HepG2 (cell line): ENCODE data around the gene RMI2. TPM values are rescaled to one million over a fixed set of nuclear protein-coding genes. Genes with fewer than 3 reads are reported as not detected.

Source experiments
- ATAC-seq: fragments of 200-7000 bp; cut with Tn5 transposase; 3 replicates; pipeline ENCODE4 v1.9.1; 2020; ENCODE audit warnings: mild to moderate bottlenecking, moderate library complexity
- BruUV-seq: library from RNA; stranded (reverse); fragments of 400-500 nt; replicated peaks from 2 replicates; lab custom pipeline; 2021; lab: Mats Ljungman, UMichigan
- CTCF ChIA-PET: fragments of 300-600 bp; formaldehyde crosslinking; extraction: SDS; loops from one replicate; lab custom pipeline; 2021; ENCODE audit warnings: low total read pairs, inconsistent platforms, low intra/inter-chr PET ratio; lab: Yijun Ruan, JAX
- POLR2A ChIA-PET: fragments of 350-600 bp; sonication (Branson Sonifier 250); formaldehyde crosslinking; loops from one replicate; lab custom pipeline; 2020; ENCODE audit warnings: antibody characterized with exemption, inconsistent platforms; lab: Yijun Ruan, JAX
- DNase-seq: peaks from one replicate; pipeline ENCODE4 v3.0.0-alpha.2; 2015; ENCODE audit warnings: low spot score
- FAIRE-seq: peaks from 3 replicates; lab custom pipeline; 2011; peaks lifted over from hg19 to GRCh38; lab: Jason Lieb, UNC
- H2AFZ ChIP-seq: one replicate; pipeline ENCODE4 v1.6.1; 2011; ENCODE audit warnings: low read length, inconsistent platforms
- H3K27ac ChIP-seq: fragments of 300-600 bp; 3 replicates; pipeline ENCODE4 v1.8.0; 2011; ENCODE audit warnings: mixed run types, mild to moderate bottlenecking, mixed read lengths, low read length, inconsistent platforms; ENCODE audit not compliant: insufficient read depth; ENCODE audit errors: extremely low read length
- H3K27me3 ChIP-seq, 2 experiments: fragments of 200-600 bp in 1 of 2; 2 replicates in 1 of 2; 3 replicates in 1 of 2; pipeline versions ENCODE4 v1.6.0 to v1.8.0; 2011; ENCODE audit warnings: low read length in 2 of 2, mild to moderate bottlenecking in 2 of 2, moderate library complexity in 2 of 2, inconsistent platforms in 1 of 2; ENCODE audit not compliant: insufficient read depth in 2 of 2, control insufficient read depth in 1 of 2
- H3K36me3 ChIP-seq, 2 experiments: fragments of 200-600 bp in 1 of 2; replicated peaks in 1 of 2; 2 replicates in 1 of 2; 3 replicates in 1 of 2; pipeline versions ENCODE4 v1.5.1 to v1.8.0; 2011; ENCODE audit warnings: low read length in 2 of 2, inconsistent platforms in 1 of 2; ENCODE audit not compliant: insufficient read depth in 2 of 2, control insufficient read depth in 1 of 2
- H3K4me1 ChIP-seq: 2 replicates; pipeline ENCODE4 v1.5.1; 2012; ENCODE audit warnings: low read length, inconsistent platforms; ENCODE audit not compliant: insufficient read depth
- H3K4me2 ChIP-seq: 2 replicates; pipeline ENCODE4 v1.6.0; 2011; ENCODE audit warnings: low read depth, low read length, inconsistent platforms
- H3K4me3 ChIP-seq, 3 experiments: fragments of 200-600 bp in 1 of 3; sonication (generic), shearing (Covaris generic) in 1 of 3; replicated peaks in 1 of 3; 2 replicates each; pipeline ENCODE4 v1.5.1; 2011 to 2016; ENCODE audit warnings: low read length in 3 of 3, inconsistent platforms in 2 of 3, low read depth in 2 of 3, mild to moderate bottlenecking in 2 of 3, control low read depth in 1 of 3, mixed read lengths in 1 of 3; ENCODE audit not compliant: insufficient read depth in 1 of 3
- H3K79me2 ChIP-seq: one replicate; pipeline ENCODE4 v1.6.1; 2011; ENCODE audit warnings: low read length, inconsistent platforms; ENCODE audit not compliant: insufficient read depth
- H3K9ac ChIP-seq: 2 replicates; pipeline ENCODE4 v1.6.0; 2011; ENCODE audit warnings: mild to moderate bottlenecking, low read depth, low read length, inconsistent platforms; ENCODE audit not compliant: insufficient read depth
- H3K9me3 ChIP-seq: 2 replicates; pipeline ENCODE4 v1.5.1; 2012; ENCODE audit warnings: mild to moderate bottlenecking, low read length
- H4K20me1 ChIP-seq: 2 replicates; pipeline ENCODE4 v1.6.0; 2011; ENCODE audit warnings: inconsistent platforms, mild to moderate bottlenecking, low read length, moderate library complexity; ENCODE audit not compliant: insufficient read depth
- CENPX ChIP-seq: sonication (generic); formaldehyde crosslinking; IDR thresholded peaks from 2 replicates; pipeline ENCODE4 v1.9.0; 2021; ENCODE audit warnings: mild to moderate bottlenecking, missing genetic modification reagents, moderate library complexity
- DMTF1 ChIP-seq: sonication (generic); formaldehyde crosslinking; IDR thresholded peaks from 2 replicates; pipeline ENCODE4 v1.4.0; 2020; ENCODE audit warnings: mild to moderate bottlenecking, missing genetic modification reagents
- HDAC2 ChIP-seq: sonication (generic); formaldehyde crosslinking; IDR thresholded peaks from 2 replicates; pipeline ENCODE4 v1.4.0; 2020; ENCODE audit warnings: missing genetic modification reagents
- HMG20A ChIP-seq: IDR thresholded peaks from 2 replicates; pipeline ENCODE4 v1.6.1; 2016; ENCODE audit warnings: borderline replicate concordance
- HNRNPUL1 ChIP-seq: fragments of 200-400 bp; formaldehyde crosslinking; IDR thresholded peaks from 2 replicates; pipeline ENCODE4 v1.6.1; 2017; ENCODE audit warnings: low read depth, mild to moderate bottlenecking, low read length, moderate library complexity
- MAZ ChIP-seq, 2 experiments: sonication (generic) in 1 of 2; formaldehyde crosslinking in 1 of 2; IDR thresholded peaks; 2 replicates each; pipeline versions ENCODE4 v1.5.0 to v1.6.1; 2012 to 2020; ENCODE audit warnings: low read depth in 2 of 2, mild to moderate bottlenecking in 2 of 2, borderline replicate concordance in 1 of 2, improper control_type of control experiment in 1 of 2, low read length in 1 of 2, missing genetic modification reagents in 1 of 2, moderate library complexity in 1 of 2
- NAIF1 ChIP-seq: sonication (generic); formaldehyde crosslinking; IDR thresholded peaks from 2 replicates; pipeline ENCODE4 v1.5.0; 2020; ENCODE audit warnings: mild to moderate bottlenecking, missing genetic modification reagents, borderline replicate concordance
- NPAS2 ChIP-seq: sonication (generic); formaldehyde crosslinking; IDR thresholded peaks from 2 replicates; pipeline ENCODE4 v1.8.0; 2022; ENCODE audit warnings: mild to moderate bottlenecking, missing genetic modification reagents, borderline replicate concordance
- PHF20 ChIP-seq: sonication (generic); formaldehyde crosslinking; IDR thresholded peaks from 2 replicates; pipeline ENCODE4 v1.5.0; 2020; ENCODE audit warnings: mild to moderate bottlenecking, missing genetic modification reagents
- RORA ChIP-seq: sonication (generic); formaldehyde crosslinking; IDR thresholded peaks from 2 replicates; pipeline ENCODE4 v1.5.0; 2020; ENCODE audit warnings: mild to moderate bottlenecking, missing genetic modification reagents, moderate library complexity
- ZBTB1 ChIP-seq: sonication (generic); formaldehyde crosslinking; IDR thresholded peaks from 2 replicates; pipeline ENCODE4 v1.4.0; 2020; ENCODE audit warnings: missing genetic modification reagents, borderline replicate concordance
- ZKSCAN5 ChIP-seq: sonication (generic); formaldehyde crosslinking; IDR thresholded peaks from 2 replicates; pipeline ENCODE4 v1.5.1; 2020; ENCODE audit warnings: mild to moderate bottlenecking, missing genetic modification reagents
- ZMYM3 ChIP-seq: sonication (generic); formaldehyde crosslinking; IDR thresholded peaks from 2 replicates; pipeline ENCODE4 v1.5.1; 2020; ENCODE audit warnings: mild to moderate bottlenecking, missing genetic modification reagents
- ZNF17 ChIP-seq: sonication (generic); formaldehyde crosslinking; IDR thresholded peaks from 2 replicates; pipeline ENCODE4 v1.5.0; 2020; ENCODE audit warnings: mild to moderate bottlenecking, missing genetic modification reagents
- ZNF367 ChIP-seq: sonication (generic); formaldehyde crosslinking; IDR thresholded peaks from 2 replicates; pipeline ENCODE4 v1.4.0; 2020; ENCODE audit warnings: missing genetic modification reagents, borderline replicate concordance
- ZNF724P ChIP-seq: sonication (generic); formaldehyde crosslinking; IDR thresholded peaks from 2 replicates; pipeline ENCODE4 v1.8.0; 2022; ENCODE audit warnings: missing genetic modification reagents, borderline replicate concordance
- ZNF768 ChIP-seq: sonication (generic); formaldehyde crosslinking; IDR thresholded peaks from 2 replicates; pipeline ENCODE4 v1.4.0; 2020; ENCODE audit warnings: missing genetic modification reagents
- WGBS: methylation state at CpG from one replicate; pipeline ENCODE4 v1.1.6; 2017; ENCODE audit warnings: low lambda C conversion rate; 5-methylcytosine and 5-hydroxymethylcytosine counted together
- in situ Hi-C: cut with HindIII; loops from 2 replicates; pipeline ENCODE4 v1.10.0; 2017; ENCODE audit warnings: low pct_unique_long_range_greater_than_20kb; ENCODE audit not compliant: extremely low pct_ligation_motif_present
- intact Hi-C: fragments of 100-400 bp; cut with micrococcal nuclease; formaldehyde crosslinking; loops from one replicate; pipeline ENCODE4 v1.10.0; 2022; ENCODE audit not compliant: unreplicated experiment
- polyA plus RNA-seq, 8 experiments: library from polyadenylated mRNA; depleted of rRNA in 3 of 8; stranded (reverse) in 7 of 8; unstranded in 1 of 8; fragments of >200 nt; fragmentation: Illumina TruSeq in 4 of 8; extraction: Trizol in 4 of 8; gene quantifications; 2 replicates each; pipeline versions ENCODE4 v1.2.1 to v1.2.3, GENCODE V29; 2011 to 2016; ENCODE audit warnings: low read depth in 4 of 8, missing spikeins in 1 of 8, mixed read lengths in 1 of 8; ENCODE audit not compliant: insufficient read depth in 1 of 8
- total RNA-seq, 5 experiments: library from RNA; depleted of rRNA; stranded (reverse); fragments of >200 nt; fragmentation: Illumina TruSeq; extraction: Trizol; gene quantifications; 2 replicates each; pipeline ENCODE4 v1.2.3, GENCODE V29; 2016; ENCODE audit warnings: low read depth in 1 of 5
- TF ChIP-seq, protein P1 (sequence below): sonication (generic); formaldehyde crosslinking; IDR thresholded peaks from 2 replicates; pipeline ENCODE4 v1.8.1; 2023; ENCODE audit warnings: mild to moderate bottlenecking, inconsistent platforms, moderate library complexity, missing genetic modification reagents, borderline replicate concordance

RMI2 gene
- total and polyA plus RNA-seq, 2 of the 13 experiments (the other 11 are each of a cell fraction or from before 2014, with no cell fraction given), result 24.5 to 55.7 TPM

- no peak overlapping the region for H3K4me2 ChIP-seq
- CTCF ChIA-PET, result no interaction called here
- no peak for ATAC-seq
Measured at GRCh38 chr16:11316331-11317015, 28.8 kb upstream of the RMI2 start.

More at GRCh38 chr16:11316331-11317015, 28.8 kb upstream of the RMI2 start:
- Histone ChIP-seq H3K4me1 (peaks cover 49% of the 10 kb centered on the region), H4K20me1 (no peaks in the 10 kb centered on the region), H2AFZ (no peak overlapping the region), H3K27me3 (no peaks in the 10 kb centered on the region), H3K79me2 (no peaks in the 10 kb centered on the region), H3K36me3 (no peaks in the 10 kb centered on the region), H3K27ac (no peak overlapping the region), H3K4me3 (no peak overlapping the region), H3K9me3 (no peaks in the 10 kb centered on the region), H3K9ac (no peak overlapping the region)
- no peak for TF ChIP-seq ZBTB1 (CRISPR knock-in tag)
- TF ChIP-seq ZKSCAN5 (CRISPR knock-in tag), result no peak
- TF ChIP-seq ZNF367 (CRISPR knock-in tag), result no peak
- TF ChIP-seq NAIF1 (CRISPR knock-in tag), result no peak
- TF ChIP-seq HNRNPUL1, result no peak
- no peak for TF ChIP-seq DMTF1 (CRISPR knock-in tag)
- no peak for TF ChIP-seq PHF20 (CRISPR knock-in tag)
- no peak for TF ChIP-seq ZNF724P
- no peak for TF ChIP-seq MAZ (IDR thresholded peaks at IDR 0.05; ENCODE audit: borderline replicate concordance, low read depth, low read length)
- no peak for TF ChIP-seq MAZ (CRISPR knock-in tag; IDR thresholded peaks at IDR 0.05; ENCODE audit: low read depth)
- TF ChIP-seq, protein P1, sequence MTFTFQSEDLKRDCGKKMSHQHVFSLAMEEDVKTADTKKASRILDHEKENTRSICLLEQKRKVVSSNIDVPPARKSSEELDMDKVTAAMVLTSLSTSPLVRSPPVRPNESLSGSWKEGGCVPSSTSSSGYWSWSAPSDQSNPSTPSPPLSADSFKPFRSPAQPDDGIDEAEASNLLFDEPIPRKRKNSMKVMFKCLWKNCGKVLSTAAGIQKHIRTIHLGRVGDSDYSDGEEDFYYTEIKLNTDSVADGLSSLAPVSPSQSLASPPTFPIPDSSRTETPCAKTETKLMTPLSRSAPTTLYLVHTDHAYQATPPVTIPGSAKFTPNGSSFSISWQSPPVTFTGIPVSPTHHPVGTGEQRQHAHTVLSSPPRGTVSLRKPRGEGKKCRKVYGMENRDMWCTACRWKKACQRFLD (CRISPR knock-in tag), result no peak
- no peak for TF ChIP-seq ZNF17 (CRISPR knock-in tag)
- TF ChIP-seq HMG20A (CRISPR knock-in tag), result no peak
- 0 out of 2 replicates have a peak, but pooled peaks have one; percentile 29 for TF ChIP-seq ZMYM3 (CRISPR knock-in tag)
- peak; percentile 33; the same call in 1 of the 2 replicates for TF ChIP-seq ZNF768 (CRISPR knock-in tag)
- no peak for TF ChIP-seq HDAC2 (CRISPR knock-in tag)
- TF ChIP-seq NPAS2 (CRISPR knock-in tag), result no peak
- no peak for TF ChIP-seq CENPX (CRISPR knock-in tag)
- no peak for TF ChIP-seq RORA (CRISPR knock-in tag)
- no peak for DNase-seq
- FAIRE-seq, result no peak
- in situ Hi-C loops (no loop called here), intact Hi-C loops (no loop called here)
- WGBS, result 95% methylated on average over 23 of the region's 23 CpGs
- no TSS peak for BruUV-seq
- POLR2A ChIA-PET, result interaction anchor here (1.4 kb wide), 1 partner anchor 61 kb away, joined by 4 read pairs; the partner anchor contains the start of gene SOCS1
